Caco-2 (cell line): ENCODE results near the gene RAD51B. TPM values are rescaled to one million over a fixed set of nuclear protein-coding genes. Genes with fewer than 3 reads are reported as not detected.

Source experiments
- BruUV-seq: library from RNA; stranded (reverse); fragments of 400-500 nt; replicated peaks from 2 replicates; lab custom pipeline; 2021; lab: Mats Ljungman, UMichigan
- CTCF ChIA-PET: fragments of 300-600 bp; sonication (Branson Sonifier 250); formaldehyde crosslinking; loops from one replicate; lab custom pipeline; 2022; ENCODE audit warnings: antibody characterized with exemption; lab: Charles Lee
- POLR2A ChIA-PET: fragments of 300-600 bp; sonication (Branson Sonifier 250); formaldehyde crosslinking; loops from one replicate; lab custom pipeline; 2022; ENCODE audit warnings: antibody characterized with exemption; lab: Charles Lee
- DNase-seq, 2 experiments: peaks; one replicate each; pipeline versions ENCODE4 v3.0.0 to v3.0.0-alpha.2; 2020 to 2022
- H3K27me3 ChIP-seq: replicated peaks from 2 replicates; pipeline ENCODE4 v1.6.0; 2011; ENCODE audit warnings: low read length; ENCODE audit not compliant: control insufficient read depth, insufficient read depth
- H3K36me3 ChIP-seq: 2 replicates; pipeline ENCODE4 v1.5.1; 2011; ENCODE audit warnings: low read length; ENCODE audit not compliant: control insufficient read depth, insufficient read depth
- H3K4me1 ChIP-seq: fragments of 250-450 bp; sonication (Bioruptor Pico); 2 replicates; pipeline ENCODE4 v1.5.1; 2020; ENCODE audit warnings: mild to moderate bottlenecking
- H3K4me3 ChIP-seq: 2 replicates; pipeline ENCODE4 v1.5.1; 2011; ENCODE audit warnings: low read depth, mild to moderate bottlenecking, control low read depth, low read length
- H3K9me3 ChIP-seq: fragments of 250-450 bp; sonication (Bioruptor Pico); 2 replicates; pipeline ENCODE4 v1.5.1; 2020; ENCODE audit warnings: mild to moderate bottlenecking, moderate library complexity
- H3K27ac Mint-ChIP-seq: one replicate; pipeline ENCODE4 v1.8.0; 2022; ENCODE audit warnings: mixed read lengths; ENCODE audit not compliant: unreplicated experiment
- H3K27me3 Mint-ChIP-seq: one replicate; pipeline ENCODE4 v1.8.0; 2022; ENCODE audit warnings: mixed read lengths; ENCODE audit not compliant: insufficient read depth, unreplicated experiment
- H3K36me3 Mint-ChIP-seq: one replicate; pipeline ENCODE4 v1.8.0; 2022; ENCODE audit warnings: mild to moderate bottlenecking, mixed read lengths; ENCODE audit not compliant: insufficient read depth, unreplicated experiment
- H3K4me1 Mint-ChIP-seq: one replicate; pipeline ENCODE4 v1.8.0; 2022; ENCODE audit warnings: low read depth, mixed read lengths; ENCODE audit not compliant: unreplicated experiment
- H3K4me3 Mint-ChIP-seq: one replicate; pipeline ENCODE4 v1.8.0; 2022; ENCODE audit warnings: mild to moderate bottlenecking, moderate library complexity, mixed read lengths; ENCODE audit not compliant: unreplicated experiment
- H3K9me3 Mint-ChIP-seq: one replicate; pipeline ENCODE4 v1.8.0; 2022; ENCODE audit warnings: mixed read lengths; ENCODE audit not compliant: unreplicated experiment
- CTCF ChIP-seq, 2 experiments: fragments of 200-600 bp in 1 of 2; IDR thresholded peaks; 1 replicate in 1 of 2; 2 replicates in 1 of 2; pipeline versions ENCODE4 v1.5.1 to v1.8.0; 2011 to 2022; ENCODE audit warnings: antibody characterized with exemption in 1 of 2, control low read depth in 1 of 2, inconsistent platforms in 1 of 2, low read depth in 1 of 2, low read length in 1 of 2, mild to moderate bottlenecking in 1 of 2, moderate library complexity in 1 of 2; ENCODE audit not compliant: insufficient read depth in 1 of 2, severe bottlenecking in 1 of 2, unreplicated experiment in 1 of 2
- intact Hi-C: fragments of 100-400 bp; cut with micrococcal nuclease; formaldehyde crosslinking; loops from one replicate; pipeline ENCODE4 v1.10.0; 2022; ENCODE audit not compliant: unreplicated experiment
- total RNA-seq: library from RNA; stranded (reverse); gene quantifications from 2 replicates; pipeline ENCODE4 v1.2.3, GENCODE V29; 2022

RAD51B gene
- total RNA-seq, 1 experiment from 2014 or later: 16.7 TPM

GRCh38 chr14:68513838-68514607 lies 694.4 kb downstream of the RAD51B start:
- no peak for TF ChIP-seq CTCF (IDR thresholded peaks at IDR 0.05; ENCODE audit: insufficient read depth in 1 of 2, low read depth in 1 of 2, low read length in 1 of 2, severe bottlenecking in 1 of 2, unreplicated experiment in 1 of 2)
- peaks cover 7% of the 10 kb centered on the region for H3K4me1 Mint-ChIP-seq
- DNase-seq: no peak
- BruUV-seq: no TSS peak
- POLR2A ChIA-PET: no interaction called here
- H3K27me3 Mint-ChIP-seq: no peaks in the 10 kb centered on the region
- CTCF ChIA-PET: no interaction called here
- no peak overlapping the region for H3K4me3 ChIP-seq
- H3K27me3 ChIP-seq: no peaks in the 10 kb centered on the region
- no peaks in the 10 kb centered on the region for H3K36me3 ChIP-seq
- H3K36me3 Mint-ChIP-seq: no peaks in the 10 kb centered on the region
- H3K27ac Mint-ChIP-seq: no peak overlapping the region
- no peaks in the 10 kb centered on the region for H3K9me3 Mint-ChIP-seq
- H3K9me3 ChIP-seq: no peaks in the 10 kb centered on the region
- peaks cover 18% of the 10 kb centered on the region for H3K4me1 ChIP-seq
- H3K4me3 Mint-ChIP-seq: no peak overlapping the region
- intact Hi-C loops: no loop called here

- H3K27ac Mint-ChIP-seq: no peak overlapping the region
- no TSS peak for BruUV-seq
- H3K4me3 ChIP-seq: no peak overlapping the region
- peaks cover 14% of the 10 kb centered on the region for H3K4me1 Mint-ChIP-seq
- no peak overlapping the region for H3K4me3 Mint-ChIP-seq
- CTCF ChIA-PET: no interaction called here
- H3K27me3 Mint-ChIP-seq: no peaks in the 10 kb centered on the region
- no peak for TF ChIP-seq CTCF (IDR thresholded peaks at IDR 0.05; ENCODE audit: insufficient read depth in 1 of 2, low read depth in 1 of 2, low read length in 1 of 2, severe bottlenecking in 1 of 2, unreplicated experiment in 1 of 2)
- peak; percentile 28 to 53 for DNase-seq
- intact Hi-C loops: no loop called here
- POLR2A ChIA-PET: no interaction called here
- H3K4me1 ChIP-seq: peaks cover 25% of the 10 kb centered on the region
- H3K9me3 Mint-ChIP-seq: no peaks in the 10 kb centered on the region
- H3K27me3 ChIP-seq: no peaks in the 10 kb centered on the region
- H3K9me3 ChIP-seq: no peaks in the 10 kb centered on the region
- no peaks in the 10 kb centered on the region for H3K36me3 ChIP-seq
- no peaks in the 10 kb centered on the region for H3K36me3 Mint-ChIP-seq
Observed at GRCh38 chr14:68514608-68515194, 695.1 kb downstream of the RAD51B start.

GRCh38 chr14:68516342-68516741 lies 696.8 kb downstream of the RAD51B start:
- peaks cover 26% of the 10 kb centered on the region for H3K4me1 Mint-ChIP-seq
- no peaks in the 10 kb centered on the region for H3K9me3 Mint-ChIP-seq
- intact Hi-C loops: no loop called here
- Histone ChIP-seq H3K4me1 (peaks cover 41% of the 10 kb centered on the region), H3K27me3 (no peaks in the 10 kb centered on the region), H3K36me3 (no peaks in the 10 kb centered on the region), H3K9me3 (no peaks in the 10 kb centered on the region), H3K4me3 (no peak overlapping the region)
- BruUV-seq: no TSS peak
- CTCF ChIA-PET: no interaction called here
- H3K4me3 Mint-ChIP-seq: no peak overlapping the region
- H3K36me3 Mint-ChIP-seq: peaks cover 6% of the 10 kb centered on the region
- no peak overlapping the region for H3K27ac Mint-ChIP-seq
- DNase-seq: no peak
- no peak for TF ChIP-seq CTCF (IDR thresholded peaks at IDR 0.05; ENCODE audit: insufficient read depth in 1 of 2, low read depth in 1 of 2, low read length in 1 of 2, severe bottlenecking in 1 of 2, unreplicated experiment in 1 of 2)
- POLR2A ChIA-PET: no interaction called here
- no peaks in the 10 kb centered on the region for H3K27me3 Mint-ChIP-seq
